Measurements from ENCODE around the gene RALGPS1. TPM values are rescaled to one million over a fixed set of nuclear protein-coding genes. Genes with fewer than 3 reads are reported as not detected.

RALGPS1 gene
- total RNA-seq, 1 donor from 2014 or later, result 21.7 TPM

GRCh38 chr9:127004946-127005769 is 90.6 kb downstream of the RALGPS1 start:
- ChIA-PET CTCF (no interaction called here), POLR2A (no interaction called here)
- DNase-seq (no peak), ATAC-seq (ENCODE audit: low read depth) (peak; percentile 58)
- no peaks in the 10 kb centered on the region for H3K36me3 Mint-ChIP-seq (ENCODE audit: low read depth)
- TF ChIP-seq, protein P1, sequence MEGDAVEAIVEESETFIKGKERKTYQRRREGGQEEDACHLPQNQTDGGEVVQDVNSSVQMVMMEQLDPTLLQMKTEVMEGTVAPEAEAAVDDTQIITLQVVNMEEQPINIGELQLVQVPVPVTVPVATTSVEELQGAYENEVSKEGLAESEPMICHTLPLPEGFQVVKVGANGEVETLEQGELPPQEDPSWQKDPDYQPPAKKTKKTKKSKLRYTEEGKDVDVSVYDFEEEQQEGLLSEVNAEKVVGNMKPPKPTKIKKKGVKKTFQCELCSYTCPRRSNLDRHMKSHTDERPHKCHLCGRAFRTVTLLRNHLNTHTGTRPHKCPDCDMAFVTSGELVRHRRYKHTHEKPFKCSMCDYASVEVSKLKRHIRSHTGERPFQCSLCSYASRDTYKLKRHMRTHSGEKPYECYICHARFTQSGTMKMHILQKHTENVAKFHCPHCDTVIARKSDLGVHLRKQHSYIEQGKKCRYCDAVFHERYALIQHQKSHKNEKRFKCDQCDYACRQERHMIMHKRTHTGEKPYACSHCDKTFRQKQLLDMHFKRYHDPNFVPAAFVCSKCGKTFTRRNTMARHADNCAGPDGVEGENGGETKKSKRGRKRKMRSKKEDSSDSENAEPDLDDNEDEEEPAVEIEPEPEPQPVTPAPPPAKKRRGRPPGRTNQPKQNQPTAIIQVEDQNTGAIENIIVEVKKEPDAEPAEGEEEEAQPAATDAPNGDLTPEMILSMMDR (IDR thresholded peaks at IDR 0.05), result no peak
- no peaks in the 10 kb centered on the region for H3K27me3 Mint-ChIP-seq
- intact Hi-C loops (cut with micrococcal nuclease), result no loop called here
- no peak overlapping the region for H3K27ac Mint-ChIP-seq
- peaks cover 11% of the 10 kb centered on the region for H3K4me1 Mint-ChIP-seq
- H3K4me3 Mint-ChIP-seq, result no peak overlapping the region
- H3K9me3 Mint-ChIP-seq, result no peaks in the 10 kb centered on the region

- ATAC-seq (ENCODE audit: low read depth) (no peak), DNase-seq (no peak)
- no peaks in the 10 kb centered on the region for H3K36me3 Mint-ChIP-seq (ENCODE audit: low read depth)
- no peaks in the 10 kb centered on the region for H3K9me3 Mint-ChIP-seq
- CTCF ChIA-PET, result no interaction called here
- no peak overlapping the region for H3K27ac Mint-ChIP-seq
- peaks cover 11% of the 10 kb centered on the region for H3K4me1 Mint-ChIP-seq
- intact Hi-C loops (cut with micrococcal nuclease), result no loop called here
- no peaks in the 10 kb centered on the region for H3K27me3 Mint-ChIP-seq
- POLR2A ChIA-PET, result interaction anchor here (0.5 kb wide), 1 partner anchor 453 kb away, joined by 4 read pairs; no protein-coding TSS in a partner anchor
- TF ChIP-seq, protein P1 (IDR thresholded peaks at IDR 0.05), result no peak
- no peak overlapping the region for H3K4me3 Mint-ChIP-seq
These were observed 91.3 kb downstream of the RALGPS1 start for GRCh38 chr9:127005770-127006314.

DNA sequence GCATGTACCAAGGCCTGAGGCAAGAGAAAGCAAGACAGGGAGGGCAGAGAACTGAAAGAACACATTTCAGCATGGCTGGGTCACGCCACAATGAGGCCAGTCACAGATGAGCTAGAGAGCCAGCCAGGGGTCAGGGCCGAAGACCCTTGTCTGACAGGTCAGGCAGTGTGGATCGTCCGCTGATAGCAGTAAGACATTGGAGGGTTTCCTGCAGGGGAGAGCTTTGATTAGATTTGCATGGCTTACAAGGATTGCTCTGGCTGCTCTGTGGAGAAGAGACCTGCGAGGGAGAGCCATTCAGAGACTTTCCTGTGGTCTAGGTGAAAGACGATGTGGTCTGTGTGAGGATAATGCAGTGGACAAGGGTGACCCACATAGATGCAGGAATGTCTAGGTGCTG is 93.1 kb downstream of the RALGPS1 start:
- Mint-ChIP-seq H3K4me3 (no peak overlapping the region), H3K4me1 (peaks cover 11% of the 10 kb centered on the region), H3K9me3 (no peaks in the 10 kb centered on the region), H3K27me3 (no peaks in the 10 kb centered on the region), H3K27ac (no peak overlapping the region), H3K36me3 (ENCODE audit: low read depth) (no peaks in the 10 kb centered on the region)
- TF ChIP-seq, protein P1 (IDR thresholded peaks at IDR 0.05), result no peak
- ChIA-PET CTCF (no interaction called here), POLR2A (interaction anchor here (0.7 kb wide), 1 partner anchor 22 kb away, joined by 4 read pairs; no protein-coding TSS in a partner anchor)
- no peak for DNase-seq
- no peak for ATAC-seq (ENCODE audit: low read depth)
- intact Hi-C loops (cut with micrococcal nuclease), result no loop called here

DNA sequence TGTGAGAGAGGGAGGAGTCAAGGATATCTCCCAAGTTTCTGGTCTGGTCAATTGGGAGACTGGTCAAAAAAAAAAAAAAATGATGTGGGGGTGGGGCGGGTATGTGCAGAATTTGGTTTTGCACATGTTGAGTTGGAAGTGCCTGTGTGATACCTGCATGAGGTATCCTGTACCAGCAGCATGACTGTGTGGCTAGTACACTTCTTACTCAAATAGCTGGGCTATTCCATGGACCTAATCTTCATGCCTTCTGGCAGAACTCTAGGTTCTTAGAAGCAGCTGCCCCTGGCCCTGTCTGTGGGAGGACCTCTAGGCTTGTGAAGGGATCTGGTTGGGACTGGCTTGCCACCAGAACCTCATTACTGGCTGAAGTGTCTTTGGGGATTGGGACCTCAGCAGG is 93.5 kb downstream of the RALGPS1 start:
- ChIA-PET CTCF (no interaction called here), POLR2A (interaction anchor here (0.7 kb wide), 1 partner anchor 22 kb away, joined by 4 read pairs; no protein-coding TSS in a partner anchor)

GRCh38 chr9:127011772-127012171 is 97.2 kb downstream of the RALGPS1 start:
- no peak overlapping the region for H3K27ac Mint-ChIP-seq
- H3K4me3 Mint-ChIP-seq, result no peak overlapping the region
- intact Hi-C loops (cut with micrococcal nuclease), result no loop called here

More for the DNA sequence above, 93.5 kb downstream of the RALGPS1 start:
- H3K9me3 Mint-ChIP-seq, result no peaks in the 10 kb centered on the region
- no peak for ATAC-seq (ENCODE audit: low read depth)
- H3K36me3 Mint-ChIP-seq (ENCODE audit: low read depth), result no peaks in the 10 kb centered on the region
- H3K27me3 Mint-ChIP-seq, result no peaks in the 10 kb centered on the region
- H3K4me3 Mint-ChIP-seq, result no peak overlapping the region
- no peak overlapping the region for H3K27ac Mint-ChIP-seq
- intact Hi-C loops (cut with micrococcal nuclease), result no loop called here
- TF ChIP-seq, protein P1 (IDR thresholded peaks at IDR 0.05), result no peak
- DNase-seq, result no peak
- peaks cover 11% of the 10 kb centered on the region for H3K4me1 Mint-ChIP-seq

More at GRCh38 chr9:127011772-127012171, 97.2 kb downstream of the RALGPS1 start:
- Mint-ChIP-seq H3K4me1 (peaks cover 7% of the 10 kb centered on the region), H3K36me3 (ENCODE audit: low read depth) (no peaks in the 10 kb centered on the region), H3K27me3 (no peaks in the 10 kb centered on the region), H3K9me3 (no peaks in the 10 kb centered on the region)
- CTCF ChIA-PET, result no interaction called here
- no peak for DNase-seq
- TF ChIP-seq, protein P1 (IDR thresholded peaks at IDR 0.05), result no peak
- no peak for ATAC-seq (ENCODE audit: low read depth)
- POLR2A ChIA-PET, result no interaction called here
